ENCODE measurements around the gene SMIM36.
"Not testable (repeated sequence)": the region's sequence is repeated elsewhere in the genome, so short reads cannot be mapped to it uniquely, and the experiment has no call there.

The SMIM36 gene

DNA sequence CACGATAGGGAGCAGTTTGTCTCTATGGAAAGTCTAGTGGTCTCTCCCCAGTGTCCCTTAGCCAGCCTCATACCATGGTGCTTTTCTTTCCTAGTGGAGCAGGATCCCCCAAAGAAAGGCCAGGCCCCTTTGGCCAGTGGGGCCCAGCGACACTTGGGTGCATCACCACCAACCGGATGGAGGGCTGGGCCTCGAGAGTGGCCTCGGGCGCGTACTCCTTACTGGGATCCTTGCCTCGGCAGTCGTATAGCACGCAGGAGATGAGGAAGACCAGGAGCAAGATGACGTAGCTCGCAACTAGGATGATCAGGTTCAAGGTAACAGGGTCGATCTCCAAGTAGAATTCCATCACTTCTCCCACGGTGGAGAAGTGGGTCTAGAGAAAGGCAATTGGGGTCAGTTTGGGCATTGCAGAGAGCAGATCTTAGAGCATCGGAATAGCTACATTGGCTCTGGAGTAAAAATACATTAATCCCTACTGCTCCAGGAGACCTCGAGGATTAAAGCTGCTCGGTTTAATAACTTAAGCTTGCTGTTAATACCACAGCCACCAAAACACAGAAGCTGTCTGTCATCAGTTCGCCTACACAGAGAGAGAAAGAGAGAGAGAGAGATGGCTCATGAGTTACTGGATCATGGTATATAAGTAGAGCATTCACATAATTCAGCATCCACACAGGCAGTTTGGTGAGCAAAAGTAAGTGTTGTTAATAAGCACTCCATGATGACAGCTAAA lies at the start of gene SMIM36:
Gene SMIM36 (minus strand): TSS at position 467 of the 736 bp plus-strand sequence.
- DNase-seq = no peak

DNA sequence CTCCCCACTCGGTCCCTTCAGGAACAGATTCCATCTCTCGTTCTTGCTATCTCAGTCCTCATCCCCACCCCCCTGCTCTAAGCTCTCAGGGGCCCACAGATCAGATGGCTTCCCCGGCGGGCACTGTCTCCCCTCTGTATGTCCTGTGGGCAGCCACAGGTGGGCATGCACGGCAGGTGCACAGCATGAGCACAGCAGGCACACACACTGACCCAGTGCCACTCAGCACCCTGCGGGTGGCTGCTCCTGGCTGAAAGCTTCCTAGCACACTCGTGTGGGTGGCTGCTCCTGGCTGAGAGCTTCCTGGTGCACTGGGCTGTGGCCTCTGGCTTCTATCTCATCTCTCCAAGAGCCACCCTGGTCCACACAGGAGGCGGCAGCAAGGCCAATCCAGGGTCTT lies 44.5 kb upstream of the SMIM36 start:
- DNase-seq = no peak

DNA sequence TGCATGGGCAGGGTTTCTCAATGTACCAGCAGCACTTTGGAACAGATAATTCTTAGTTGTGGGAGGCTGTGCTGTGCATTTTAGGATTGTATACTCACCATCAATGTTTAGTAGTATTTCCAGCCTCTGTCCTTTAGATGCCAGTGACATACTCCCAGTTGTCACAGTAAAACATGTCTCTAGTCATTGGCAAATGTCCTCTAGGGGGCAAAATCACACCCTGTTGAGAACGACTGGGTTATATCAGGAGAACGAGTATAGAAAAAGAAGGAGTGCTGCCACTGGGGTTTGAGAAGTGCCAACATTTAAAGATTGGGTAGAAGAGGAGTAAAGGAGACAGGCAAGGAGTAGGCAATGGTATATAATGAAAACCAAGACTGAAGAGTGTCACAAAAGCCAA lies 37.9 kb upstream of the SMIM36 start:
- DNase-seq = peak; percentile 16

DNA sequence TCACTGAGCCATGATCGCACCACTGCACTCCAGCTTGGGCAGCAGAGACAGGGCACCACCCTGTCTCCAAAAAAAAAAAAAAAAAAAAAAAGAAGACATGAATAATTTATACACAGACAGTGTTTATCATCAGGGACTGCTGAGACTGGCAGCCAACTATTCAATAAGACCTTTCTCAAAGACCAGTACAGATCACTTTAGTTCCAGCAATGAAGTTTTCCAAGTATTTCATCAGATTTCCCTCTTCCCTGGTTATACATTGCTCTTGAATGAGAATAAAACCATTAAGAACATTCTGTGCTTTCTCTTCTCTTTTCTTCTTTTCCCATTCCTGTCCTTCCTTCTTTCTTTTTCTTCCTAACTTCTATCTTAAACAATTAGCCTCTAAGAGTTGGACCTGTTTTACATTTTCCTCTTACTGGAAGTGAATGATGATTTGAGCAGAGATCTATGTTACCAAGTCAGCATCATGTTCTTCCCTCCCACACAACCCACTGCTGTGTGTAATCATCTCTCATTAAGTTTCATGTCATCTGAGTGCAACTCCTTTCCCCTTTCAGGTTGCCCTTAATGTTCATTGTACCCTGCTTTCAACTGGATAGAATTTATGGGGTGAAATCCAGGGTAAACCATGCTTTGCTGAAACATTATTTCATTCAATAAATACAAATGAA lies 35.9 kb upstream of the SMIM36 start:
- DNase-seq = no peak

DNA sequence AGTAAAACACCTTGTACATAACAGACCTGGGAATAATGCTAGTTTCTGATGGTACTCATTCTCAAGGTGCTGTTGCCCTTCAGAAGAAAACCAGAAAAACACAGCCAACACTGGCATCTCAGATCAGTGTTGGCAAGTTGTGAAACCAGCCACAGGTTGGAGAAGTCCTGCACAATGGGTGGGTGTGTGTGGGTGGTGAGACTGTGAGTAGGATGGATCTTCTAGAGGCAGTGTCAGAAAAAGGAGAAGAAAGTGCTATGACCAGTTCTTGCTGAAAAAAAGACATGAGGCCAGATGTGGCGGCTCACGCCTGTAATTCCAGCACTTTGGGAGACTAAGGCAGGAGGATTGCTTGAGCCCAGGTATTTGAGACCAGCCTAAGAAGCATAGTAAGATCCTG lies 35.2 kb upstream of the SMIM36 start:
- no peak for DNase-seq

DNA sequence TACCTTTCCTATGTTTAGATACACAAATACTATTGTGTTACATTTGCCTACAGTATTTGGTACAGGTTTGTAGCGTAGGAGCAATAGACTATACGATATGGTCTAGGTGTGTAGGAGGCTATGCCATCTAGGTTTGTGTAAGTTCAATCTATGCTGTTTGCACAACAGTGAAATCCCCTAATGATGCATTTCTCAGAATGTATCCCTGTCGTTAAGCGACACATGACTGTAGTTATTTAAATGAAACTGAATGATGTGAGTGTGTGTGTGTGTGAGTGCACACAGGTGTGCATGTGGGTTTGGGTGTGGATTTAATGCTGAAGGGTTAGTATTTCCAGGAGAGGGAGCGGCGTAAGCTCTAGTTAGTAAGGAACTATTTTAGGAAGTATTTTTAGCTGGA lies 34.6 kb upstream of the SMIM36 start:
- no peak for DNase-seq

DNA sequence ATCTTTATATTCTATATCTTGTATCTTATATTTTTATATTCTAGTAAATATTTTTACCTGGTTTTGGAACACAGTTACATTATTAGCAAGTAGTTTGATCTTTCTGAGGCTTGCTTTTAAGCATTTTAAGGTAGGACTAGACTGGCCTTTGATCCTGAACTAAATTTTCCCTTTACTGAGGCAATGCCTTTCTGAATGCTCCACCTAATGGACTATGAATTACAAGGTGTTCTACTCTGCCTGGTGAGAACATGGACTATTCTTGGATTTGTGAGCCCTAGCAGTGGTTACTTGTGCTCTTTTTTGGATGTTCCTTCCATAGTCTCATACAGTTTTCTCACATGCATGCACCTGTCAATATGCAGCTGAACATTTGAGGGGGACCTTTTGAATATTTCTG lies 32.5 kb upstream of the SMIM36 start:
- DNase-seq = no peak

DNA sequence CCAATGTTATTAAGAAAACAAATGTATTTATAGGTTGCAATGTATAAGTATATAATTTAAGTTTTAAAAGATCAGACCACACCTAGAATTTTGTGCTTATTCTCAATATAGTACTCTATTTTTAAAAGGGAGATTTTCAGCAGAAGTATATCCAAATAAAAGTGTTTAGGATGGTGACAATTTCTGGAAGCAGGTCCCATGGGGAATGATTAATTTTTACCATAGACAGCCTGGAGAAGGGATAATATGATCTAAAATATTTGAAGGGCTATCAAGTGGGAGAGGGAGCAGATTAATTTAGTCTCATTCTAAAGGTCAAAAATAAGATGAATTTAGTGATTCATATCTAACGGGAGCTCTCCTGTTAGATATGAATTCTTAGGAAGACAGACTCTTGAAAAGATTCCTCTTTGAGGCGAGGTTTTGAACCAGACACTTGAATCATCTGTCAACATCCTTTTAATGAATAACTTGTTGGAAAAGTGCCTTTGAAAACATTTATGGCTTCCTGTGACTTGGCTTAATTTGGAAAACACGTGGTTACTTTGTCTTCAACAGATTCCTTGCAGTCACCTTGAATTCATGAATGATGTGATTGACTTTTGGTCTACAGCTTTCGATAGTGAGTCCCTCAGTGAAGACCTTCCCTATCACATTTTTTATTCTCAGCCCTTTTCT lies 29.3 kb upstream of the SMIM36 start:
- DNase-seq = no peak

DNA sequence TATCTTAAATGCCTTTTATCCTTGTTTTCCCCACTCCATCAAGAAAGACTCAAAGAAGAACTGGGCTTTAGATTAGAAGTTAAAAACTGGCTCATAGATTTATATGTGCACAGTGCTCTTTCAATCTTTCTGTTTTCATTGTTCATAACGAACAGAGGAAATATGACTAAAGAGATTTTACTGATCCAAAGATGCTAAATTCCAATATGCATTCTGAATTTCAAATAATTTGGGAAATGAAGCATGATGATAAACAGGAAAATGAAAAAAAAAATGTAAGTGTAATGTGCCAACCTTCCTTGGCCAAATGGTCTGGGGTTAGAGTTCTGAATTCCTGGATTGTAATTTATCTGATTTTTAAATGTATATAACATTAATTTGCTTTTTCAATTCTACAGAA lies 25.0 kb upstream of the SMIM36 start:
- no peak for DNase-seq

DNA sequence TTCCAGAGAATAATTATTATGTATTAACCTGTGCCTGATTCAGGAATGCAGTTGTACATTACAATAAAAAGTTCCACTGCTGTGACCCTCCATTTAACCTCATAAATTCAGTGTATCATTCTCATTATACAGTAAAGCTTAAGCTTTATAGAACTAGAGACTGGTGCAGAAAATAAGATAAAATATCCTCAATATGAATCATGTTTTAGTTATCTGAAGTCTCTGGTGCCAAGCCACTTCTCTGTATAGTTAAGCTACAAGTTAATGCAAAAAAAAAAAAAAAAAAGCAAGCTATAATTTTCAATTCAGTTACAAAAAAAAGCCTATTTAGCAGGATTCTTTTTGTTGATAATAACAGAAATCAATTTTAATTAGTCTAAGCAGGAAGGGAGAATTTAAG lies 22.4 kb upstream of the SMIM36 start:
- DNase-seq = no peak

DNA sequence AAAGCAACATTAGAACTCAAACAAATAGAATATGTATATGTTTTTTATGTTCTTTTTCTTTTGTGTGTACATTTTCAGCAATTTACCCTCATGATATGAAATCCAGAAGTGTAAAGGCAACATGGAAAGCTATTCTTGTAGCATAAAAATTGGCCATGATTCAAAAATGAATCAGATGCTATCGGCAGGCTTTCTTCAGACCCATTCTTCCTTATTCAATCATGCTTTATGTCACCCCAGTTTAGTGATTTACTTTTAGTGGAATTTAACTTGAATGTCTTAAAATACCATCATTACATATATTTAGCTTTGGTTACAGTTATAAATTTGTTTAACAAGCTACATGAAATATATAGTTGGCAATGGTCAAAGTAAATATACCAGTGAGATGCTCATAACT lies 21.4 kb upstream of the SMIM36 start:
- no peak for DNase-seq

DNA sequence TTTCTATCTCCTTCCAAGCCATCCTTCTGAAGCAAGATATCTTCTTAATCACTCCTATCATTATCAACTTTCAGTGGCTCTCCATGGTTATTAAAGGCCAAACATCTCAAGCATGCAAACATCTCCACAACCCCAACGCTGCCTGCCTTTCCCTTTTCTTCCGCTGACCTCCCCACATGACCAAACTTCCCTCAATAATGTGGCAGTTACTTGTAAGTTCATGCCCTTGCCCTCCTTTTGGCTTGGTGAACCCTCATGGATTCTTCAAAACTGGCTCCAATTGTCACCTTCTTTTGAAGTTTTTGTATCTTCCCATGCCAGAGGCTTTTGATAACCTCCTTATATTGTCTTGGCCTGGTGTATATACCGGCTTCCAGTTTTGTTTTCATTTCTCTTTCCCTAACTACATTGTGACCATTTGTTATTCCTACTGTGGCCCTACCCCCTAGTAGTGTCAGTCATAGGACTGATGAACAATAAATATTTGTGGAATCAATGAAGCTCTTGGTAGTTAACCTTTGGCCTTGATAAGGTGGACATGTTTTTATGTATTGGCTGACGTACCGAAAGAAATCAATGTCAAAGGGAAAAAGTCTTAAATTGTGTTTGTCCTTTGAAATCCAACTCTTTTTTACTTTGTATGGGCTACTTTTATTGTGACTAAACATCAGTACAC lies 19.9 kb upstream of the SMIM36 start:
- no peak for DNase-seq

DNA sequence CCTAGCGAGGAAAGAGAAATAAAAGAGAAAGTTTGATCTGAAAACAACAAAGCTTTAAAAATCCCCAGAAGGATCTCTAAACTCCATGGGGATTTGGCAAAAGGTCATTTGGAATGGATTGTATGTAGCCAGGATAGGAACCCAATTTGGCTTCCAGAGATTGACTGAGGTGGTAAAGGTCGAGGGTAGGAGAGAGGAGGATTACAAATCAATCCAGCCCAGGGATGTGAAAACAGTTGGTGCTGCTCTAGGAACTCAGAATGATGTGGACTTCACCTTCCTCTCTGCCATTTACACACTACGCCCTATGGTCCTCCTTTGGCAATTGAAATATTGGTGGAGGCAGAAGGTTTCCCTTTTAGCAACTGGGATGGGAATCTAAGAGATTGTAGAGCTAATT lies 18.8 kb upstream of the SMIM36 start:
- DNase-seq = no peak

DNA sequence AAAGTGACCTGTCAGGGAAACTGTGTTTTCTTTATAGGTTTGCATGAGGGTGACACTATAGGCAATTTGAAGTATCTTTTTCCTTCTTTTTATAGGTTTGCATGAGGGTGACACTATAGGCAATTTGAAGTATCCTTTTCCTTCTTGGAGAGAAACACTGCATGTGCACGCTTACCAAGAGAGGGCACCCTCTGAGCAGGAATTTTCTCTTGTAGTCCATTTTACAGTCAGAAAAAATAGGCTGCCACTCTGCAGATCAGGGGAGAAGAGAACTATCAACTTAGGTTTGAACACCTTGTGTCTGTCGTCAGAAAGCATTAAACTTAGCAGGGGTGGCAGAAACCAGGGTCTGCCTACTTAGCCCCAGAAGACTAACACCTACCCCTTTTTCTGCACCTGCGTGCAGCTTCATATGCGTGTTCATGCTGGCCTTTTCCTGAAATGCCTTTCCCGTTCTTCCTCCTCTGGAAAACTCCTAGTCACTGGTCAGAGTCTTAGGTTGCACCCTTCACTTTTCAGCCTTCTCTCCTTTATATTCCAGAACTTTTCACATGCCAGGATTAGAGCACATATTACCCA lies 16.4 kb upstream of the SMIM36 start:
- DNase-seq = peak; percentile 32

DNA sequence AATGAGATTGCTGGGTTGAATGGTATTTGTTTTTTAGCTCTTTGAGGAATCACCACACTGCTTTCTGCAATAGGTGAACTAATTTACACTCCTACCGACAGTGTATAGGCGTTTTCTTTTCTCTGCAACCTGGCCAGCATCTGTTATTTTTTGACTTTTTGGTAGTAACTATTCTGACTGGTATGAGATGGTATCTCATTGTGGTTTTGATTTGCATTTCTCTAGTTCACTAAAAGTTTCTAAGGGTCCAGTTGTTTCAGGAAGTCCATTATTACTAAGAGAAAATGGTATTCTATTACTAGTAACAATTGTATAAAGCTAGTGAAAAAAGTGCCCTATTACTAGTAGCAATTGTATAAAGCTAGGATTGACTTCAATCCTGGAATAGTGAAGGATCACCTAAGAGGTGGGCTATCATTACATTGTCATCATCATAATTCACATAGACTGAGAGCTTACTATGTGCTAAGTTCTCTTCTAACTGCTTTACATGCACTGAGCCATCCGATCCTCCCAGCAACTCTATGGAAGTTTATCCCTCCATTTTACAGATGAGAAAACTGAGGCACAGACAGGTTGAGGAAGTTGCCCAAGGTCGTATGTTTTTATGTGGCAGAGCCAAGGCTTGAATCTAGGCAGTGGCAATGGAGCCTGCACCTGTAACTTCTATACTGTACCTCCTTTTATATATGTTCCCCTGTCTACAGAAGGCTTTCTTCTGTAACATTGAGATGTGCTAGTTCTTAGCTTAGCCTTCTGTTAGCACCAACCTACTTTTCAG lies 13.4 kb upstream of the SMIM36 start:
- no peak for DNase-seq

DNA sequence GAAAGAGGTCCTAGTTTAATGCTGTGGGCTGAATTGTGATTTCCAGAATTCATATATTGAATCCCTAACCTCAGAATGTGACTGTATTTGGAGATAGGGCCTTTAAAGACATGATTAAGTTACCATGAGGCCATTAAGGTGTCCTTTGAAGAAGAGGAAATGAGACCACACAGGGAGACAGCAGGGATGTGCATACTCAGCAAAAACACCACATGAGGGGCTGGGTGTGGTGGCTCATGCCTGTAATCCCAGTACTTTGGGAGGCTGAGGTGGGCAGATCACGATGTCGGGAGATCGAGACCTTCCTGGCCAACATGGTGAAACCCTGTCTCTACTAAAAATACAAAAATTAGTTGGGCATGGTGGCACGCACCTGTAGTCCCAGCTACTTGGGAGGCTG lies 11.8 kb upstream of the SMIM36 start:
- not testable (repeated sequence) for DNase-seq

DNA sequence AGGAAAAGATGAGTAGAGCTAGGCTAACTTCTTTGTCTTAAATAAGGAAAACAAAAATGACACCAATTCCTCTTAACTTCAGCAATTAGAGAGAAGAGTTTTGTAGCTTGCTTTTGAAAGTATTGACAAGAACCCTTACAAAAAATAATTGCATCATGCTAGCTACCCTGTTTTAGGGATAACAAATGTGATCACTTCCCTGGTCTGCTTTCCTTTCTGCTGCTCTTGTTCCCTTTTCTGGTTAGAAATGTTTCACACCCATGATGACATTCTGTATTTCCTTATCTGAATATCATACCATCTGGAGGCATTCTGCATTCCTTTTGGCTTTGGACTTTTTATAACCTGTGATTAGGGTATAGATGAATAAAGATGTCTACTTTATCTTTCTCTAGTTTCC lies 9.9 kb upstream of the SMIM36 start:
- no peak for DNase-seq

DNA sequence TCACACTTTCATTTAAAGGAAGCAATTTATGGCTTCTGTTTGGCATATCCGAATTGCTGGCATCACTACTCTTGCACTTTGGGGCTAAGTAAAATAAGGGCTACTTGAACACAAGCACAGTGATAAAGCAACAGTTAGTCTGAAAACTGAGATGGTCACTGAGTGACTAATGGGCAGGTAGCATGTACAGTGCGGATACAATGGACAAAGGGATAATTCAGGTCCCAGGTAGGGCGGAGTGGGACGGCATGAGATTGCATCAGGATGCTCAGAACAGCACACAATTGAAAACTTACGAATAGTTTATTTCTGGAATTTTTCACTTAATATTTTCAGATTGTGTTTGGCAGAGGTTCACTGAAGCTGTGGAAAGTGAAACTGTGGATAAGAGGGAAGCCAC lies 9.2 kb upstream of the SMIM36 start:
- DNase-seq = no peak

DNA sequence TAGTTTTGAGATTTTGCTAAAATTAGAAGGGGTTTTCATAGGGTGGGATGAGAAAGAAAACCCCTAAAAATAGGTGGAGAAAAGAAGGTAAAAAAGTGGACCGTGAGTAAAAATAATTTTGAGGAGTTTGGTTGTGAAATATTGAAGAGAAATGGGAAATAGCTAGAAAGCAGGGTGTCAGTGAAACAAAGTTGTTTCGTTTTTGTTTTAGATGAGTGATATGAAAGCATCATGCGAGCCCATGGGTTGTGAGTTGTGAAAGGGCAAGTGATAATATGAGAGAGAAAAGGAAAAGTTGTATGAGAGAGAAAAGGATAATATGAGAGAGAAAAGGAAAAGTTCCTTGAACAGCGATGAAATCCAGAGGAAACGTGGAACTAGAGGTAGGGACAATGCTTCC lies 7.3 kb upstream of the SMIM36 start:
- DNase-seq = no peak

DNA sequence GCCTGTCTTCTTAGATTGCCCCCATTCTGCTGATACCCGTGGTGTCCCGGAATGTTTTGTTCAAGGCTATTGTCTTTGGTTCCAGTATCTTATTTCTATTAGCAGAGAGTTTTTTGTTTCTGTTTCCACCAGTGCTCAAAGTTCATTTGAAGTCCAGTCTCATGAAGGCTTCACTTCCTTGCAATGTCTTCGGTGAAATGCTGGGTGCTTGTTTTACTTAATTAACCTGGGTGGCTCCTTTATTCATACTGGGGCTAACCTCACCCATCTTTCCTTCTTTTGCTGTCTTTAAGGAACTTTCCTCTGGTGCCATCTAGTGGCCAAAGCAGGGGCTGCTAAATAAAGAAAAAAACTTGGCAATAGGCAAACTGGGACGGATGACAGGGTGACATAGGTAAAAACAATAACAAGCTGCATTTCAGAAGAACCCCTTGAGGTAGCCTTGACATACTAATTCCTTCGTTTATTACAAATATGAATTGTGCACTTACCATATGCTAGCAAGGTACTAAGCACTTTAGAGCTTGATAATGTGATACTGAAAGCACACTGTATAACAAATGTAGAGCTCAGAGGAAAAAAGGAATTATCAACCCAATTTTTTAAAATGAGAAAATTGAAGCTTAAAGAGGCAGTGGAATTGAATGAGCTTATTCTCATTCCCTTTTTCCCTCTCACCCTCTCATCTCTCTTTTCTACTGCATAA lies 2.8 kb upstream of the SMIM36 start:
- DNase-seq = peak; percentile 36

DNA sequence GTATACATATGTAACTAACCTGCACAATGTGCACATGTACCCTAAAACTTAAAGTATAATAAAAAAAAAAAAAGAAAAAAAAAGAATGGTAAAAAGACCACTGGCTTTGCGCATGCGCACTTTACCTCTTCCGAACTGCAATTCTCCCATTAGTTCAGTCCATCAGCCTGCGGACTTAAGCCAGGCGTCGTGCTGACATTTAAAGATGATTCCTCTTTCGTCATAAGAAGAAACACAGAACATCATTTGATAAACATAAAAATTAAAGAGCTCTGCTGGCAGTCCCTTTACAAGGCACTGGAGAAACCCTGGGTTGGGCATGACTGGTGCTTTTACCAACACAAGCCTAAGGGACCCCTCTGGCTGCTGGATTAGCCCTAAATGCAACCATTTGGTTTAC lies 3.6 kb downstream of the SMIM36 start:
- not testable (repeated sequence) for DNase-seq

DNA sequence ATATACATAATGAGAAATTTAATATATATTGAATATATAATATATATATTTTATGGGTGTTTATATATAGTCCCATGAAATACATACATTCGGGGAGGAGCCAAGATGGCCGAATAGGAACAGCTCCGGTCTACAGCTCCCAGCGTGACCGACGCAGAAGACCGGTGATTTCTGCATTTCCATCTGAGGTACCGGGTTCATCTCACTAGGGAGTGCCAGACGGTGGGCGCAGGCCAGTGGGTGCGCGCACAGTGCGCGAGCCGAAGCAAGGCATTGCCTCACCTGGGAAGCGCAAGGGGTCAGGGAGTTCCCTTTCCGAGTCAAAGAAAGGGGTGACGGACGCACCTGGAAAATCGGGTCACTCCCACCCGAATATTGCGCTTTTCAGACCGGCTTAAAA lies 9.6 kb downstream of the SMIM36 start:
- DNase-seq = not testable (repeated sequence)

Data from NCI-H526 treated with DMSO at 0.1 percent for 48 hours (cell line).